ENCODE measurements around the gene RTCB.
"Not testable (repeated sequence)": the region's sequence is repeated elsewhere in the genome, so short reads cannot be mapped to it uniquely, and the experiment has no call there.

Gene RTCB

DNA sequence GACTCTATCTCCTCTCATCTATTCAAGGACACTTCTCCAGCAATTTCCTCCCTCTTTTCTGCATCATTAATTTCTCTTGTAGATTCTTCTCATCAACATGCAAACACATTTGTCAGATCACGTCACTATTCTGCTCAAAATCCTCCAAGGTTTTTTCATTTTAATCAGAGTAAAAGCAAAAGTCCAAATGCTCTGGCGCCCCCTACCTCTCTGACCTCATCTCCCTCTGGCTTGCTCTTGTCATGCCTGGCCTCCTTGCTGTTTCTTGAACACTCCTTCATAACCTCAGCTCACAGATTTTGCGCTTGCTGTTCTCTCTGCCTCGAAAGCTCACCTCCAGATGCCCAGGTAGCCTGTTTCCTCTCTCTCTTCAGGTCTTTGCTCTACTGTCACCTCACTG, 22.4 kb downstream of the RTCB start:
- DNase-seq: no peak

DNA sequence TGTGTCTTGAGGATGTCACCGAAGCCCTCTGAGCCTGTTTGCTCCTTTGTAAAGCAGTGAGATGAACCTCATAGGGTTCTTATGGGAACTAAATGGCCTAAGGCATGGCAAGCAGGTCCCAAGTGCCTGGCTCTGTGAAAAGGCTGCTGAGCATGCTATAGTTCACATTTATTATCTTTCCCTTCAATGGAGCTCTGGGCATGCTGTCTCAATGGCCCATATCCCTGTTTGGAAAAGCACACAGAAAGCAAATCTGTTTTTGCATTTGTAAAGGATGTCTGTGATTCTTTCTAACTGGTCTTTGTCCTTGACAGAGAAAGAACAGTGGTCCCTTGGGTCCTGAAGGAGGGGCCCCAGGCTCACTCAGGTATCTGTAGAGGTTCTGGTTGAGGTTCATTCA, 26.4 kb downstream of the RTCB start:
- no peak for DNase-seq

- no peak for DNase-seq
These were observed 31.1 kb downstream of the RTCB start for GRCh38 chr22:32380991-32381390.

- peak in 39 of 56 donors; percentile 2 to 73 (median 34) for DNase-seq
These were observed 33.3 kb downstream of the RTCB start for GRCh38 chr22:32378707-32379272.

DNA sequence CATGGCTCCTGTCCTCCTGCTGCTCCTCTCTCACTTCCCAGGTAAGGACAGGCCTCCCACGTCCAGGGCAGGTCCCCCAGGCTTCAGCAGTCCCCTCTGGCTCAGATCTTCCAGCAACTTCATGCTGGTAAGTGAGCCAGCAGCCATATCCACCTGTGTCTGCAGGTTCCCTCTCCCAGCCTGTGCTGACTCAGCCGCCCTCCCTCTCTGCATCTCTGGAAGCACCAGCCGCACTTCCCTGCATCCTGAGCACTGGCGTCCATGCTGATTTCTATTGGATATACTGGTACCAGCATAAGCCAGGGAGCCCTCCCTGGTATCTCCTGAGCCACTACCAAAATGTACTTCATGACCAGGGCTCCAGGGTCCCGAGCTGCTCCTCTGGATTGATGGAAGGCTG, 35.4 kb downstream of the RTCB start:
- DNase-seq: peak in 2 of 56 donors; percentile 4 to 49

GRCh38 chr22:32375678-32376450, 36.2 kb downstream of the RTCB start:
- DNase-seq: no peak

- no peak for DNase-seq
These were observed 47.8 kb downstream of the RTCB start for GRCh38 chr22:32364210-32364609.

DNA sequence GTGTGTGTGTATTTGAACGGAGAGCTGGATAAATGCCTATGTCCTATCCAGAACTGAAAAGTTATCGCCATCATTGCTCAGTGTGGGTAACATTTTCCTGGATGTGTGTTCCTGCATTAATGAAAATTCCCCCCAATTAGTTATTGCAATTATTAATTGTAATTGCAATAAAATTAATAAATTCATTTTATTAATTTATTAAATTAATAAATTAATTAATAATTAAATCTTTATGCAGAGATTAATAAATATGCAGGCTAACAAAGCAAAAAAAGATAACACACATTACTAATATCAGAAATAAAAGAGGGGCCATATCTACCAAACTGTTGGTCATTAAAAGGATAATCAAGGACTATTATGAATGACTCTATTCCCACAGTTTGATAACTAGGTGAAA, 50.8 kb downstream of the RTCB start:
- no peak for DNase-seq

DNA sequence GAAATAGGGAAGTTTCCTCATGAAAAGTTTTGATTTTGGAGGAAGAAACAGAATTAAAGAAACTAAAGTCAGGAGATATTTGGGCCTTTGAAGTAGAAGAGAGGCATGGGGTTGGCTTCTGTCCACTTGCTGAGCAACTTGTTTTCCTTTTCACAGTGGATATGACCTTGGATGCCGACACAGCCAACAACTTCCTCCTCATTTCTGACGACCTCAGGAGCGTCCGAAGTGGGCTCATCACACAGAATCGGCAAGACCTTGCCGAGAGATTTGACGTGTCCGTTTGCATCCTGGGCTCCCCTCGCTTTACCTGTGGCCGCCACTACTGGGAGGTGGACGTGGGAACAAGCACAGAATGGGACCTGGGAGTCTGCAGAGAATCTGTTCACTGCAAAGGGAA, 52.0 kb downstream of the RTCB start:
- not testable (repeated sequence) for DNase-seq

- not testable (repeated sequence) for DNase-seq
These were observed 54.5 kb downstream of the RTCB start, which contains the start of gene RFPL3 for GRCh38 chr22:32357567-32357966. TSS of gene RFPL3 (plus strand) at chr22:32357867. CDS start at chr22:32358072, 205 bp downstream.

GRCh38 chr22:32355760-32356159, 56.3 kb downstream of the RTCB start:
- no peak for DNase-seq

- no peak for DNase-seq
These were observed 57.4 kb downstream of the RTCB start for GRCh38 chr22:32354360-32355351.

- no peak for DNase-seq
These were observed 58.2 kb downstream of the RTCB start for GRCh38 chr22:32353840-32354239.

DNA sequence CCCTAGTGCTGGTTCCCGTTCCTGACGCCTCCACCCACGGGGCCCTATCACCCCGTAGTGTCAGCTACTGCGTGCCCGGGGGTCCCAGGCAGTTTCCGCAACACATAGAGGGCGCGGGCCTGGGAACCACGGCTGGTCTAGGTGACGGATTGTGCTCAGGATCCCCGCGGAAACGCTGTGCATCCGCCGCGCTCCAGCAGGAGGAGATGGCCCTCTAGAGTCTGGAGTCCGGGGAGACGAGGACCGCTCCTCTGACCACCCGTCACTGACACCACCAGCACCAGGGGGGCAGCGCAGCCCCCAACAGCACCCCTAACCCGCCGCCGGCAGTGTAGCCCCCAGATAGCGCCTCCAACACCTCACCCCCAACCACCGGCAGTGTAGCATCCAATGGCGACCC, 58.8 kb downstream of the RTCB start:
- no peak for DNase-seq

- DNase-seq: no peak
These were observed 59.4 kb downstream of the RTCB start for GRCh38 chr22:32352681-32353080.

DNA sequence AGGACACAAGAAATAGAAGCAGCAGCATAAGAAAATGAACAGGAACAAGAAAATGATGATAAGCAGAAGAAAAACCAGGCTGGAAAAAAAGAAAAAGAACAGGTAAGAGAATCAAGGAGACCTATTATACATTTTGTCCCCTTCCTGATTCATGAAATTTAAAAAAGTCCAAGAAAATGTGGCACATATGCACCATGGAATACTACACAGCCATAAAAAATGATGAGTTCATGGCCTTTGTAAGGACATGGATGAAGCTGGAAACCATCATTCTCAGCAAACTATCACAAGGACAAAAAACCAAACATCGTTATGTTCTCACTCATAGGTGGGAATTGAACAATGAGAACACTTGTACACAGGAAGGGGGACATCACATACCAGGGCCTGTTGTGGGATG, 60.2 kb downstream of the RTCB start:
- not testable (repeated sequence) for DNase-seq

GRCh38 chr22:32348031-32348611, 63.9 kb downstream of the RTCB start:
- no peak for DNase-seq

GRCh38 chr22:32343941-32344340, 68.1 kb downstream of the RTCB start:
- DNase-seq: no peak

DNA sequence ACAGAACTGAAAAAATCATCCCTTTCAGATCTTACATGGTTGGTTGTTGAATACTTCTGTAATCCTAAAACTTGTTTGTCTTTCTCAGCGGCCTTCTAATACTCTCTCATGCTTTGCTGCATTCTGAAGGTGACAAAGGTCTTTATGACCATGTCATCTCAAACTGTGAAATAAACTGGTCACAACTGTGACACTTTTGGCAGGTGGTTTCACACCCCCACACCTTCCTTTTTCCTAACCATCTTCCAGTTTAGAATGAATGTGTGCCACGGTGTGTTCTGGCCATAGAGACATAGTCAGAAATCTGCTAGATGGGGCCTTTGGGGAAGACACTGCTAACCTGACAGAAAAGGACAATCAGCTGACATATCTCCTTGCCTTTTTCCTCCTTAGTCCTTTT, 69.1 kb downstream of the RTCB start:
- DNase-seq: no peak

- DNase-seq: no peak
These were observed 70.8 kb downstream of the RTCB start for GRCh38 chr22:32341122-32341740.

GRCh38 chr22:32340411-32340810, 71.6 kb downstream of the RTCB start:
- no peak for DNase-seq

Measured in amygdala (tissue), 56 donors.